Panc1 (cell line): ENCODE data around the gene TAS2R41. TPM values are rescaled to one million over a fixed set of nuclear protein-coding genes. Genes with fewer than 3 reads are reported as not detected.

Experiments
- ATAC-seq: fragments of 200-7000 bp; cut with Tn5 transposase; 2 replicates; pipeline ENCODE4 v1.9.1; 2020; ENCODE audit warnings: mild to moderate bottlenecking, moderate library complexity
- BruUV-seq: library from RNA; stranded (reverse); fragments of 400-500 nt; replicated peaks from 2 replicates; lab custom pipeline; 2021; lab: Mats Ljungman, UMichigan
- CTCF ChIA-PET: fragments of 300-600 bp; sonication (Branson Sonifier 250); formaldehyde crosslinking; loops from one replicate; lab custom pipeline; 2022; ENCODE audit warnings: antibody characterized with exemption; lab: Charles Lee
- POLR2A ChIA-PET: fragments of 300-600 bp; sonication (Branson Sonifier 250); formaldehyde crosslinking; loops from one replicate; lab custom pipeline; 2022; ENCODE audit warnings: antibody characterized with exemption; lab: Charles Lee
- DNase-seq: peaks from one replicate; pipeline ENCODE4 v3.0.0-alpha.2; 2010; ENCODE audit warnings: low read depth, low spot score
- H3K27ac ChIP-seq: 2 replicates; pipeline ENCODE4 v1.5.1; 2011; ENCODE audit warnings: mild to moderate bottlenecking, low read length, inconsistent platforms
- H3K27me3 ChIP-seq: fragments of 200-500 bp; sonication (Bioruptor generic); 2 replicates; pipeline ENCODE4 v1.6.0; 2014; ENCODE audit warnings: low read length, inconsistent platforms; ENCODE audit not compliant: control insufficient read depth, insufficient read depth
- H3K36me3 ChIP-seq: fragments of 200-500 bp; sonication (Bioruptor generic); 2 replicates; pipeline ENCODE4 v1.5.1; 2014; ENCODE audit warnings: inconsistent platforms, mild to moderate bottlenecking, low read length, moderate library complexity; ENCODE audit not compliant: control insufficient read depth, insufficient read depth
- H3K4me1 ChIP-seq: 2 replicates; pipeline ENCODE4 v1.5.1; 2011; ENCODE audit warnings: inconsistent platforms, mild to moderate bottlenecking, low read length, moderate library complexity; ENCODE audit not compliant: control insufficient read depth, insufficient read depth
- H3K4me3 ChIP-seq, 2 experiments: 2 replicates each; pipeline ENCODE4 v1.5.1; 2011 to 2012; ENCODE audit warnings: low read depth in 2 of 2, low read length in 2 of 2, mild to moderate bottlenecking in 2 of 2, inconsistent platforms in 1 of 2, moderate library complexity in 1 of 2
- H3K9me3 ChIP-seq: fragments of 200-500 bp; sonication (Bioruptor generic); 2 replicates; pipeline ENCODE4 v1.5.1; 2014; ENCODE audit warnings: low read depth, mild to moderate bottlenecking, inconsistent platforms, low read length, moderate library complexity; ENCODE audit not compliant: control insufficient read depth, insufficient read depth
- CTCF ChIP-seq: fragments of 450-650 bp; IDR thresholded peaks from 2 replicates; pipeline ENCODE4 v1.5.1; 2017; ENCODE audit warnings: mild to moderate bottlenecking
- POLR2AphosphoS5 ChIP-seq: IDR thresholded peaks from 2 replicates; pipeline ENCODE4 v1.6.1; 2012; ENCODE audit warnings: mild to moderate bottlenecking, low read depth, low read length, moderate library complexity
- REST ChIP-seq, 2 experiments: IDR thresholded peaks; 2 replicates each; pipeline ENCODE4 v1.6.1; 2011 to 2012; ENCODE audit warnings: low read depth in 2 of 2, control low read depth in 1 of 2, low read length in 1 of 2, mild to moderate bottlenecking in 1 of 2, moderate library complexity in 1 of 2; ENCODE audit not compliant: insufficient read depth in 1 of 2
- SIN3A ChIP-seq: IDR thresholded peaks from 2 replicates; pipeline ENCODE4 v1.6.1; 2012; ENCODE audit warnings: low read depth, mild to moderate bottlenecking, low read length, moderate library complexity, borderline replicate concordance; ENCODE audit not compliant: insufficient read depth
- TCF7L2 ChIP-seq: IDR thresholded peaks from 2 replicates; pipeline ENCODE4 v1.6.1; 2011; ENCODE audit warnings: mild to moderate bottlenecking, low read depth, low read length, inconsistent platforms
- in situ Hi-C: cut with HindIII; loops from 2 replicates; pipeline ENCODE4 v1.10.0; 2016; ENCODE audit warnings: low sequenced_read_pairs, low pct_unique_long_range_greater_than_20kb
- intact Hi-C: fragments of 100-400 bp; cut with micrococcal nuclease; formaldehyde crosslinking; loops from one replicate; pipeline ENCODE4 v1.10.0; 2022; ENCODE audit not compliant: unreplicated experiment
- total RNA-seq: library from RNA; stranded (reverse); gene quantifications from one replicate; pipeline ENCODE4 v1.2.1, GENCODE V29; 2021; ENCODE audit not compliant: unreplicated experiment

The TAS2R41 gene
- total RNA-seq, 1 experiment from 2014 or later = not detected

- no TSS peak for BruUV-seq
- no peaks in the 10 kb centered on the region for H3K4me1 ChIP-seq
- no peak overlapping the region for H3K27ac ChIP-seq
These were observed 13.7 kb upstream of the TAS2R41 start for GRCh38 chr7:143463957-143464356.

GRCh38 chr7:143467724-143468123 lies 9.9 kb upstream of the TAS2R41 start:
- POLR2A ChIA-PET = no interaction called here

More at GRCh38 chr7:143463957-143464356, 13.7 kb upstream of the TAS2R41 start:
- intact Hi-C loops = no loop called here
- in situ Hi-C loops = no loop called here
- Histone ChIP-seq H3K27me3 (no peaks in the 10 kb centered on the region), H3K9me3 (no peaks in the 10 kb centered on the region), H3K36me3 (no peaks in the 10 kb centered on the region), H3K4me3 (no peak overlapping the region)
- POLR2A ChIA-PET = no interaction called here
- CTCF ChIA-PET = no interaction called here
- DNase-seq (no peak), ATAC-seq (no peak)
- TF ChIP-seq REST (IDR thresholded peaks at IDR 0.05; ENCODE audit: insufficient read depth in 1 of 2, low read depth in 2 of 2, low read length in 1 of 2) (no peak), CTCF (no peak), POLR2AphosphoS5 (no peak), TCF7L2 (no peak), SIN3A (no peak)

More at GRCh38 chr7:143467724-143468123, 9.9 kb upstream of the TAS2R41 start:
- no TSS peak for BruUV-seq
- CTCF ChIA-PET = no interaction called here
- Histone ChIP-seq H3K27ac (no peak overlapping the region), H3K27me3 (peaks cover 3% of the 10 kb centered on the region; the same call in 1 of the 2 replicates), H3K36me3 (no peaks in the 10 kb centered on the region), H3K9me3 (no peaks in the 10 kb centered on the region), H3K4me1 (no peaks in the 10 kb centered on the region), H3K4me3 (no peak overlapping the region)
- intact Hi-C loops = no loop called here
- in situ Hi-C loops = no loop called here
- TF ChIP-seq CTCF (no peak), SIN3A (no peak), REST (IDR thresholded peaks at IDR 0.05; ENCODE audit: insufficient read depth in 1 of 2, low read depth in 2 of 2, low read length in 1 of 2) (no peak), POLR2AphosphoS5 (no peak), TCF7L2 (no peak)
- ATAC-seq (no peak), DNase-seq (no peak)
